Naive thymus-derived CD4-positive, alpha-beta T cell (primary cell): ENCODE data around the gene FOXP2. TPM values are rescaled to one million over a fixed set of nuclear protein-coding genes. Genes with fewer than 3 reads are reported as not detected.

Experiments
- ATAC-seq: fragments of 150-1000 bp; cut with Tn5 transposase; 2 replicates; pipeline ENCODE4 v1.10.0; 2021; ENCODE audit warnings: mild to moderate bottlenecking, moderate library complexity
- CTCF ChIA-PET: fragments of 350-600 bp; sonication (Branson Sonifier 250); formaldehyde crosslinking; loops from one replicate; lab custom pipeline; 2021; ENCODE audit warnings: antibody characterized with exemption; lab: Charles Lee
- POLR2A ChIA-PET: fragments of 350-600 bp; sonication (Branson Sonifier 250); formaldehyde crosslinking; loops from one replicate; lab custom pipeline; 2021; ENCODE audit warnings: antibody characterized with exemption, inconsistent platforms; lab: Charles Lee
- DNase-seq, 9 donors: peaks; one replicate each; pipeline versions ENCODE4 v3.0.0 to v3.0.0-alpha.2; 2020 to 2022; ENCODE audit warnings: mixed read lengths in 1 of 9
- H3K27ac ChIP-seq: one replicate; pipeline ENCODE4 v1.7.0; 2013; ENCODE audit warnings: mild to moderate bottlenecking, low read depth, low read length, moderate library complexity
- H3K27me3 ChIP-seq, 2 donors: one replicate each; pipeline ENCODE4 v1.7.0; 2013; ENCODE audit warnings: low read length in 2 of 2, mild to moderate bottlenecking in 2 of 2, moderate library complexity in 2 of 2; ENCODE audit not compliant: control insufficient read depth in 2 of 2, insufficient read depth in 2 of 2
- H3K36me3 ChIP-seq, 3 experiments: 1 replicate in 2 of 3; 2 replicates in 1 of 3; pipeline ENCODE4 v1.7.0; 2013; ENCODE audit warnings: low read length in 3 of 3, mild to moderate bottlenecking in 3 of 3, moderate library complexity in 1 of 3; ENCODE audit not compliant: insufficient read depth in 3 of 3, control insufficient read depth in 2 of 3
- H3K4me1 ChIP-seq, 2 donors: one replicate each; pipeline ENCODE4 v1.7.0; 2013; ENCODE audit warnings: low read length in 2 of 2, mild to moderate bottlenecking in 2 of 2, moderate library complexity in 1 of 2; ENCODE audit not compliant: control insufficient read depth in 2 of 2, insufficient read depth in 2 of 2
- H3K4me3 ChIP-seq: 2 replicates; pipeline ENCODE4 v1.7.0; 2013; ENCODE audit warnings: mild to moderate bottlenecking, low read length
- H3K9me3 ChIP-seq, 3 experiments: 1 replicate in 2 of 3; 2 replicates in 1 of 3; pipeline ENCODE4 v1.7.0; 2013; ENCODE audit warnings: low read length in 3 of 3; ENCODE audit not compliant: control insufficient read depth in 2 of 3
- H3K27ac Mint-ChIP-seq, 9 donors: one replicate each; pipeline ENCODE4 v1.8.0; 2020 to 2022; ENCODE audit warnings: mixed read lengths in 9 of 9, mild to moderate bottlenecking in 8 of 9, moderate library complexity in 5 of 9, inconsistent platforms in 2 of 9
- H3K27me3 Mint-ChIP-seq, 5 donors: one replicate each; pipeline ENCODE4 v1.8.0; 2021 to 2022; ENCODE audit warnings: mixed read lengths in 5 of 5, mild to moderate bottlenecking in 1 of 5
- H3K36me3 Mint-ChIP-seq, 5 donors: one replicate each; pipeline ENCODE4 v1.8.0; 2020 to 2022; ENCODE audit warnings: mixed read lengths in 5 of 5, mild to moderate bottlenecking in 3 of 5, inconsistent platforms in 1 of 5
- H3K4me1 Mint-ChIP-seq, 7 donors: one replicate each; pipeline ENCODE4 v1.8.0; 2020 to 2022; ENCODE audit warnings: mixed read lengths in 7 of 7, mild to moderate bottlenecking in 3 of 7, inconsistent platforms in 1 of 7
- H3K4me3 Mint-ChIP-seq, 10 donors: one replicate each; pipeline ENCODE4 v1.8.0; 2020 to 2022; ENCODE audit warnings: mild to moderate bottlenecking in 10 of 10, mixed read lengths in 10 of 10, moderate library complexity in 6 of 10, inconsistent platforms in 2 of 10
- H3K9me3 Mint-ChIP-seq, 11 donors: one replicate each; pipeline ENCODE4 v1.8.0; 2020 to 2022; ENCODE audit warnings: mixed read lengths in 11 of 11, mild to moderate bottlenecking in 4 of 11, inconsistent platforms in 1 of 11, moderate library complexity in 1 of 11
- intact Hi-C, 2 donors: fragments of 100-400 bp; cut with micrococcal nuclease; formaldehyde crosslinking; loops; one replicate each; pipeline ENCODE4 v1.15.1; 2023
- polyA plus RNA-seq, 2 donors: library from polyadenylated mRNA; unstranded; fragments of 300-500 nt; fragmentation: Illumina TruSeq; gene quantifications; one replicate each; pipeline ENCODE4 v1.2.3, GENCODE V29; 2021
- total RNA-seq, 6 experiments: library from RNA in 5 of 6; stranded (reverse) in 5 of 6; gene quantifications; 1 replicate in 5 of 6; 2 replicates in 1 of 6; pipeline ENCODE4 v1.2.3 and lab custom pipeline; 2021 to 2026

Gene FOXP2
- total and polyA plus RNA-seq, 7 experiments from 2014 or later = not detected

- no peak overlapping the region for H3K27ac Mint-ChIP-seq
- no peak overlapping the region for H3K27ac ChIP-seq
- ATAC-seq (no peak), DNase-seq (no peak)
- H3K27me3 ChIP-seq = no peaks in the 10 kb centered on the region
- H3K4me3 ChIP-seq = no peak overlapping the region
- H3K36me3 ChIP-seq = no peaks in the 10 kb centered on the region
- ChIA-PET POLR2A (interaction anchor here (0.6 kb wide), 1 partner anchor 809 kb away, joined by 3 read pairs; no protein-coding TSS in a partner anchor), CTCF (no interaction called here)
- intact Hi-C loops = no loop called here
- H3K9me3 ChIP-seq = no peaks in the 10 kb centered on the region
- peaks cover 0 to 12% (median 5%) of the 10 kb centered on the region in 5 donors for H3K27me3 Mint-ChIP-seq
- no peak overlapping the region for H3K4me3 Mint-ChIP-seq
- H3K4me1 ChIP-seq = no peaks in the 10 kb centered on the region
- peaks cover 0 to 3% (median 0%) of the 10 kb centered on the region in 11 donors for H3K9me3 Mint-ChIP-seq
- H3K4me1 Mint-ChIP-seq = no peaks in the 10 kb centered on the region
- H3K36me3 Mint-ChIP-seq = no peaks in the 10 kb centered on the region
Measured at GRCh38 chr7:114691605-114692004, 277.0 kb downstream of the FOXP2 start.

GRCh38 chr7:114695182-114695581 lies 280.6 kb downstream of the FOXP2 start:
- H3K27ac ChIP-seq = no peak overlapping the region
- ATAC-seq (no peak), DNase-seq (no peak)
- peaks cover 0 to 12% (median 4%) of the 10 kb centered on the region in 5 donors for H3K27me3 Mint-ChIP-seq
- no peaks in the 10 kb centered on the region for H3K36me3 Mint-ChIP-seq
- no peak overlapping the region for H3K4me3 ChIP-seq
- H3K36me3 ChIP-seq = no peaks in the 10 kb centered on the region
- ChIA-PET CTCF (no interaction called here), POLR2A (interaction anchor here (0.6 kb wide), 1 partner anchor 798 kb away, joined by 4 read pairs; no protein-coding TSS in a partner anchor)
- peaks cover 0 to 2% (median 0%) of the 10 kb centered on the region in 11 donors for H3K9me3 Mint-ChIP-seq
- no peaks in the 10 kb centered on the region for H3K27me3 ChIP-seq
- no peak overlapping the region for H3K27ac Mint-ChIP-seq
- no peaks in the 10 kb centered on the region for H3K9me3 ChIP-seq
- H3K4me1 ChIP-seq = no peaks in the 10 kb centered on the region
- no peak overlapping the region for H3K4me3 Mint-ChIP-seq
- intact Hi-C loops = no loop called here
- H3K4me1 Mint-ChIP-seq = no peaks in the 10 kb centered on the region

GRCh38 chr7:114700247-114700928 lies 285.8 kb downstream of the FOXP2 start:
- ChIA-PET POLR2A (no interaction called here), CTCF (no interaction called here)
- no peak overlapping the region for H3K27ac Mint-ChIP-seq
- H3K27me3 ChIP-seq = no peaks in the 10 kb centered on the region
- no peak overlapping the region for H3K27ac ChIP-seq
- no peaks in the 10 kb centered on the region for H3K36me3 ChIP-seq
- H3K4me1 ChIP-seq = no peaks in the 10 kb centered on the region
- intact Hi-C loops = no loop called here
- no peaks in the 10 kb centered on the region for H3K36me3 Mint-ChIP-seq
- H3K9me3 ChIP-seq = no peaks in the 10 kb centered on the region
- no peak overlapping the region for H3K4me3 ChIP-seq
- H3K27me3 Mint-ChIP-seq = peaks cover 0 to 12% (median 0%) of the 10 kb centered on the region in 5 donors
- DNase-seq = no peak
- no peak overlapping the region for H3K4me3 Mint-ChIP-seq
- peaks cover 0 to 2% (median 0%) of the 10 kb centered on the region in 11 donors for H3K9me3 Mint-ChIP-seq
- ATAC-seq = no peak
- no peaks in the 10 kb centered on the region for H3K4me1 Mint-ChIP-seq

- Mint-ChIP-seq H3K36me3 (no peaks in the 10 kb centered on the region), H3K27me3 (peaks cover 0 to 13% (median 0%) of the 10 kb centered on the region in 5 donors), H3K4me1 (no peaks in the 10 kb centered on the region), H3K27ac (no peak overlapping the region), H3K9me3 (peaks cover 0 to 2% (median 0%) of the 10 kb centered on the region in 11 donors), H3K4me3 (no peak overlapping the region)
- no peak overlapping the region for H3K27ac ChIP-seq
- intact Hi-C loops = no loop called here
- ChIA-PET POLR2A (no interaction called here), CTCF (no interaction called here)
- no peak overlapping the region for H3K4me3 ChIP-seq
- no peaks in the 10 kb centered on the region for H3K9me3 ChIP-seq
- H3K27me3 ChIP-seq = no peaks in the 10 kb centered on the region
- H3K4me1 ChIP-seq = no peaks in the 10 kb centered on the region
- no peak for ATAC-seq
- no peaks in the 10 kb centered on the region for H3K36me3 ChIP-seq
- DNase-seq = no peak
Measured at GRCh38 chr7:114703677-114704076, 289.1 kb downstream of the FOXP2 start.

DNA sequence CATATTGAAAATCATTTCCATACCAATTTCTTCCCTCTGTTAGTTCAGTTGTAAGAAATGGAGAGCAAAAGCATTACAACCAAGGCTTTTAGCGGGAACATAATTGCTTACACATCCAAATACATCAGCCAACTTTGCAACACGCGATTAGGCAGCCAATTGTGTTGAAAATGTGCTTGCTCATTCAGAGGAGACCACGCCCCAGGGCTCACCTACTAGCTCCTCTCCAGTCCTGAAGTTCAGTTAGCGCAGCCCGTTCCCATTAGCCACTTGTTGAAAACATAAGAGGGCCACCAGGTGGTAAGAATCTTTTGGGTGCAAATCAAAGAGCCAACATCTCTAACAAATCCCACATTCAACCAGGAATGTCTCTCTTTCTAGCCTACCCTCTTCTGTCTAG lies 294.0 kb downstream of the FOXP2 start:
- peaks cover 0 to 14% (median 0%) of the 10 kb centered on the region in 5 donors for H3K27me3 Mint-ChIP-seq
- Histone ChIP-seq H3K4me1 (no peaks in the 10 kb centered on the region), H3K27ac (no peak overlapping the region), H3K4me3 (no peak overlapping the region), H3K27me3 (no peaks in the 10 kb centered on the region), H3K9me3 (no peaks in the 10 kb centered on the region), H3K36me3 (no peaks in the 10 kb centered on the region)
- no peaks in the 10 kb centered on the region for H3K36me3 Mint-ChIP-seq
- CTCF ChIA-PET = no interaction called here
- H3K4me1 Mint-ChIP-seq = no peaks in the 10 kb centered on the region
- ATAC-seq (no peak), DNase-seq (no peak)
- no peak overlapping the region for H3K27ac Mint-ChIP-seq
- peaks cover 0 to 1% (median 0%) of the 10 kb centered on the region in 11 donors for H3K9me3 Mint-ChIP-seq
- intact Hi-C loops = no loop called here
- POLR2A ChIA-PET = no interaction called here
- H3K4me3 Mint-ChIP-seq = no peak overlapping the region

- ATAC-seq (no peak), DNase-seq (no peak)
- H3K9me3 Mint-ChIP-seq = peaks cover 0 to 1% (median 0%) of the 10 kb centered on the region in 11 donors
- Histone ChIP-seq H3K27me3 (no peaks in the 10 kb centered on the region), H3K4me1 (no peaks in the 10 kb centered on the region), H3K36me3 (no peaks in the 10 kb centered on the region), H3K4me3 (no peak overlapping the region), H3K27ac (no peak overlapping the region), H3K9me3 (no peaks in the 10 kb centered on the region)
- POLR2A ChIA-PET = no interaction called here
- no peaks in the 10 kb centered on the region for H3K36me3 Mint-ChIP-seq
- peaks cover 0 to 12% (median 4%) of the 10 kb centered on the region in 5 donors for H3K27me3 Mint-ChIP-seq
- intact Hi-C loops = no loop called here
- H3K4me1 Mint-ChIP-seq = no peaks in the 10 kb centered on the region
- H3K27ac Mint-ChIP-seq = no peak overlapping the region
- CTCF ChIA-PET = no interaction called here
- no peak overlapping the region for H3K4me3 Mint-ChIP-seq
Measured at GRCh38 chr7:114710499-114710898, 295.9 kb downstream of the FOXP2 start.

- Histone ChIP-seq H3K9me3 (no peaks in the 10 kb centered on the region), H3K27ac (no peak overlapping the region), H3K4me3 (no peak overlapping the region), H3K36me3 (no peaks in the 10 kb centered on the region), H3K27me3 (no peaks in the 10 kb centered on the region), H3K4me1 (no peaks in the 10 kb centered on the region)
- H3K27me3 Mint-ChIP-seq = peaks cover 0 to 17% (median 4%) of the 10 kb centered on the region in 5 donors
- ChIA-PET CTCF (no interaction called here), POLR2A (no interaction called here)
- ATAC-seq = no peak
- H3K4me3 Mint-ChIP-seq = no peak overlapping the region
- no peaks in the 10 kb centered on the region for H3K9me3 Mint-ChIP-seq
- intact Hi-C loops = no loop called here
- no peaks in the 10 kb centered on the region for H3K36me3 Mint-ChIP-seq
- H3K27ac Mint-ChIP-seq = no peak overlapping the region
- no peaks in the 10 kb centered on the region for H3K4me1 Mint-ChIP-seq
- no peak for DNase-seq
Measured at GRCh38 chr7:114711241-114711640, 296.6 kb downstream of the FOXP2 start.
